LNCAP (cell line): ENCODE results near the gene CCSER1.

Experiments
- CTCF ChIP-seq: fragments of 450-650 bp; IDR thresholded peaks from 2 replicates; pipeline ENCODE4 v1.5.1; 2017; ENCODE audit warnings: mild to moderate bottlenecking

The CCSER1 gene

GRCh38 chr4:90189946-90190345 lies 62.8 kb downstream of the CCSER1 start:
- no peak for TF ChIP-seq CTCF

- no peak for TF ChIP-seq CTCF
These were observed 63.3 kb downstream of the CCSER1 start for GRCh38 chr4:90190525-90190924.

GRCh38 chr4:90198086-90198847 lies 71.1 kb downstream of the CCSER1 start:
- no peak for TF ChIP-seq CTCF

- TF ChIP-seq CTCF: no peak
These were observed 80.8 kb downstream of the CCSER1 start for GRCh38 chr4:90207887-90208454.

GRCh38 chr4:90209922-90210321 lies 82.7 kb downstream of the CCSER1 start:
- TF ChIP-seq CTCF: no peak

- no peak for TF ChIP-seq CTCF
These were observed 84.0 kb downstream of the CCSER1 start for GRCh38 chr4:90211174-90211573.

- TF ChIP-seq CTCF: no peak
These were observed 88.1 kb downstream of the CCSER1 start for GRCh38 chr4:90215286-90215685.
